ENCODE results near the gene CRNKL1. TPM values are rescaled to one million over a fixed set of nuclear protein-coding genes. Genes with fewer than 3 reads are reported as not detected.

CRNKL1 gene
- total RNA-seq, 2 experiments from 2014 or later: 13.9 to 20.0 TPM

- no peak overlapping the region for H3K4me2 ChIP-seq (ENCODE audit: low read length)
- TF ChIP-seq EZH2phosphoT487 (IDR thresholded peaks at IDR 0.05; ENCODE audit: borderline replicate concordance, low read depth, low read length) (no peak), CTCF (conservative IDR thresholded peaks at IDR 0.05; ENCODE audit: low read length) (no peak)
- no peaks in the 10 kb centered on the region for H3K9me2 ChIP-seq (ENCODE audit: insufficient read depth, low read length)
- H3K9me3 ChIP-seq (ENCODE audit: low read length): no peaks in the 10 kb centered on the region
- DNase-seq (ENCODE audit: low spot score): no peak
- H2AFZ ChIP-seq (ENCODE audit: low read length): no peak overlapping the region
- H3K27ac ChIP-seq (ENCODE audit: low read depth, low read length, poor library complexity, severe bottlenecking): no peak overlapping the region
- no peaks in the 10 kb centered on the region for H3K79me2 ChIP-seq (ENCODE audit: insufficient read depth, low read depth, low read length)
- no peak overlapping the region for H3K4me3 ChIP-seq (ENCODE audit: low read depth, low read length, poor library complexity, severe bottlenecking)
- H3K36me3 ChIP-seq (ENCODE audit: insufficient read depth, low read length): no peaks in the 10 kb centered on the region
- no TSS peak for BruUV-seq (replicated peaks)
- CTCF ChIA-PET (ENCODE audit: unreplicated experiment): interaction anchor here (0.6 kb wide), 1 partner anchor 9 kb away, joined by 3 read pairs; no protein-coding TSS in a partner anchor
- no peaks in the 10 kb centered on the region for H3K4me1 ChIP-seq (ENCODE audit: insufficient read depth, low read length, poor library complexity, severe bottlenecking)
- POLR2A ChIA-PET: interaction anchor here (0.9 kb wide), 1 partner anchor 12 kb away, joined by 3 read pairs; no protein-coding TSS in a partner anchor
- H4K20me1 ChIP-seq (ENCODE audit: insufficient read depth, low read length): no peaks in the 10 kb centered on the region
- intact Hi-C loops (cut with micrococcal nuclease; ENCODE audit: unreplicated experiment): no loop called here
These were observed 49.0 kb downstream of the CRNKL1 start for GRCh38 chr20:20003031-20003954.

GRCh38 chr20:20002101-20002998, 49.9 kb downstream of the CRNKL1 start:
- H3K4me1 ChIP-seq (ENCODE audit: insufficient read depth, low read length, poor library complexity, severe bottlenecking): no peaks in the 10 kb centered on the region
- POLR2A ChIA-PET: interaction anchor here (0.9 kb wide), 1 partner anchor 13 kb away, joined by 3 read pairs; no protein-coding TSS in a partner anchor
- no peak overlapping the region for H3K4me2 ChIP-seq (ENCODE audit: low read length)
- H2AFZ ChIP-seq (ENCODE audit: low read length): no peak overlapping the region
- H4K20me1 ChIP-seq (ENCODE audit: insufficient read depth, low read length): no peaks in the 10 kb centered on the region
- CTCF ChIA-PET (ENCODE audit: unreplicated experiment): interaction anchor here (0.6 kb wide), 1 partner anchor 8 kb away, joined by 3 read pairs; no protein-coding TSS in a partner anchor
- BruUV-seq (replicated peaks): no TSS peak
- H3K4me3 ChIP-seq (ENCODE audit: low read depth, low read length, poor library complexity, severe bottlenecking): no peak overlapping the region
- H3K27ac ChIP-seq (ENCODE audit: low read depth, low read length, poor library complexity, severe bottlenecking): no peak overlapping the region
- H3K79me2 ChIP-seq (ENCODE audit: insufficient read depth, low read depth, low read length): no peaks in the 10 kb centered on the region
- H3K9me3 ChIP-seq (ENCODE audit: low read length): no peaks in the 10 kb centered on the region
- no peaks in the 10 kb centered on the region for H3K9me2 ChIP-seq (ENCODE audit: insufficient read depth, low read length)
- H3K36me3 ChIP-seq (ENCODE audit: insufficient read depth, low read length): no peaks in the 10 kb centered on the region
- TF ChIP-seq CTCF (conservative IDR thresholded peaks at IDR 0.05; ENCODE audit: low read length) (no peak), EZH2phosphoT487 (IDR thresholded peaks at IDR 0.05; ENCODE audit: borderline replicate concordance, low read depth, low read length) (no peak)
- DNase-seq (ENCODE audit: low spot score): no peak
- intact Hi-C loops (cut with micrococcal nuclease; ENCODE audit: unreplicated experiment): no loop called here
